GM10266 (cell line): ENCODE measurements around the gene MAP1LC3A.
"Not testable (repeated sequence)": the region's sequence is repeated elsewhere in the genome, so short reads cannot be mapped to it uniquely, and the experiment has no call there.

Source experiments
- DNase-seq: peaks from one replicate; pipeline ENCODE4 v3.0.0; 2012; ENCODE audit errors: extremely low spot score
- TF ChIP-seq, protein P1 (sequence below): IDR thresholded peaks from 2 replicates; pipeline ENCODE4 v1.5.1; 2012; ENCODE audit warnings: mild to moderate bottlenecking, low read depth; ENCODE audit not compliant: control insufficient read depth, insufficient read depth; ENCODE audit errors: missing control alignments

MAP1LC3A gene

DNA sequence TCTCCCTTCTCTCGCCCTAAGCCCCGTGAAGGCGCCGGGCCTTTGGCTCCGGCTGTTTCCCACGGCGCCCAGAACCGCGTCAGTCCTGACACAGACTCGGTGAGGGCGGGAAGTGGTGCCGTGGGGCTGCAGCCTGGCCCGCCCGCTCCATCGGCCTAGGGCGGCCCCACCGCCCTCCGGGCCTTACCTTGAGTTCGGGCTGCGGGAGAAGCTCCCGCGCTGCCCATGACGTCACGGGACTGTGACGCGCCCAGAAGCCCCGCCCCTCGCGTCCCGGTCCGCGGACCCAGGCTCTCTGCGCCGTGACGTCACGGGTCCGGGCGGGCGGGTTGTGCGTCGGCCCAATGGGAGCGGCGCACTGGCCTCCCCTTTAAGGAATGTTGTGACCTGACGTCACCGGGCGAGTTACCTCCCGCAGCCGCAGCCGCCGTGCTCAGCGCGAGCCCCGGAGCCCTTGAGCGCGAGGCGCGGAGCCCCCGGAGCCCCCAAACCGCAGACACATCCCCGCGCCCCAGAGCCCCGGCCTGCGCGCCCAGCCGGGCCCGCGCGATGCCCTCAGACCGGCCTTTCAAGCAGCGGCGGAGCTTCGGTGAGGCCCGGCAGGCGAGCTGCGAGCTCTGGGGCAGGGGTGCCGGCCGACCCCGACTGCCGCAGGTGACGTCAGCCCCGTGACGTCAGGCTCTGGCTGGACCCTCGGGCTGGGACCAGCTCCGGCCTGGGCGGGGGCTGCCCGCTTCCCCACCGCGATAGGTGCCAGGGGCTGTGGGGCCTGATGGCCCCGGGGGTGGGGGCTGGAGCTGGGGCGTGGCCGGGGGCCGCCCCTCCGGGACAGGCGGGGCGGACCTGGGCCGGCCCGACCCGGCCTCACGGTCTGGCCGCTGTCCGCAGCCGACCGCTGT lies at the start of gene MAP1LC3A:
Gene MAP1LC3A, plus strand, starts transcription at position 399 of the 899 bp plus-strand sequence. Its CDS starts 151 bp downstream, at position 550.
- DNase-seq, result peak; percentile 97
- TF ChIP-seq, protein P1, sequence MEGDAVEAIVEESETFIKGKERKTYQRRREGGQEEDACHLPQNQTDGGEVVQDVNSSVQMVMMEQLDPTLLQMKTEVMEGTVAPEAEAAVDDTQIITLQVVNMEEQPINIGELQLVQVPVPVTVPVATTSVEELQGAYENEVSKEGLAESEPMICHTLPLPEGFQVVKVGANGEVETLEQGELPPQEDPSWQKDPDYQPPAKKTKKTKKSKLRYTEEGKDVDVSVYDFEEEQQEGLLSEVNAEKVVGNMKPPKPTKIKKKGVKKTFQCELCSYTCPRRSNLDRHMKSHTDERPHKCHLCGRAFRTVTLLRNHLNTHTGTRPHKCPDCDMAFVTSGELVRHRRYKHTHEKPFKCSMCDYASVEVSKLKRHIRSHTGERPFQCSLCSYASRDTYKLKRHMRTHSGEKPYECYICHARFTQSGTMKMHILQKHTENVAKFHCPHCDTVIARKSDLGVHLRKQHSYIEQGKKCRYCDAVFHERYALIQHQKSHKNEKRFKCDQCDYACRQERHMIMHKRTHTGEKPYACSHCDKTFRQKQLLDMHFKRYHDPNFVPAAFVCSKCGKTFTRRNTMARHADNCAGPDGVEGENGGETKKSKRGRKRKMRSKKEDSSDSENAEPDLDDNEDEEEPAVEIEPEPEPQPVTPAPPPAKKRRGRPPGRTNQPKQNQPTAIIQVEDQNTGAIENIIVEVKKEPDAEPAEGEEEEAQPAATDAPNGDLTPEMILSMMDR, result no peak

DNA sequence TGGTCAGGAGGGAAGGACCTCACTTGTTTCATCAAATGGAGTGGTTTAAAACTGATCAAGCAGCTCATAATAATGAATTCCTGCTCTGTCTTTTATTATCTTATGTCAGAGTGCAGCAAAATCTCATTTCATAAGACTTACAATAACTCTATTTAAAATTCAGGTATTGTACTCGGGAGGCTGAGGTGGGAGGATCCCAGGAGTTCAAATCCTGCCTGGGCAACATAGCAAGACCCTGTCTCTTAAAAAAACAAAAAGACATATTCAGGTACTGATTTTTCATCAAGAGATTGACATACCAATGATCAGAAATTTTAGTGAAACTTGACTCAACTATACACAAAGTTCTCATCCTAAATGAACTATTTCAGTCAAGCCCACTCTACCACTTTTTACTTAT lies 47.9 kb upstream of the MAP1LC3A start:
- TF ChIP-seq, protein P1, result no peak
- DNase-seq, result no peak

DNA sequence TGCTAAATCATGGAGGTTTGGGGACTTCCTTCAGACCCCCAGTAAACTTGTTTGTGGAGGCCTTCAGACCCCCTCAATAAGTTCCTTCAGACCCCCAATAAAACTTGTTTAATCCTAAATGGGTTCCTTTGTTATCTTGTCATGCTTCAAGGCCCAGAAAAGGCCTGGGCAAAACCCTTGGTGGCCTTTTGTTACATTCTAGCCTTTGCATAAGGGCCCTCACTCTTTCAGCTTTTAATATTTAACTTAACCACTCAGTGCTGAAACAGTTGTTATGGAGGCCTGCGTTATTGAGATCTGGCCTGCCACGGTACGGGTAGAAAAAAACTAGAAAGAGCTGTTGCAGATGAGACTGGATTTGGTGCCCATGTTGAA lies 46.6 kb upstream of the MAP1LC3A start:
- TF ChIP-seq, protein P1, result no peak
- no peak for DNase-seq

DNA sequence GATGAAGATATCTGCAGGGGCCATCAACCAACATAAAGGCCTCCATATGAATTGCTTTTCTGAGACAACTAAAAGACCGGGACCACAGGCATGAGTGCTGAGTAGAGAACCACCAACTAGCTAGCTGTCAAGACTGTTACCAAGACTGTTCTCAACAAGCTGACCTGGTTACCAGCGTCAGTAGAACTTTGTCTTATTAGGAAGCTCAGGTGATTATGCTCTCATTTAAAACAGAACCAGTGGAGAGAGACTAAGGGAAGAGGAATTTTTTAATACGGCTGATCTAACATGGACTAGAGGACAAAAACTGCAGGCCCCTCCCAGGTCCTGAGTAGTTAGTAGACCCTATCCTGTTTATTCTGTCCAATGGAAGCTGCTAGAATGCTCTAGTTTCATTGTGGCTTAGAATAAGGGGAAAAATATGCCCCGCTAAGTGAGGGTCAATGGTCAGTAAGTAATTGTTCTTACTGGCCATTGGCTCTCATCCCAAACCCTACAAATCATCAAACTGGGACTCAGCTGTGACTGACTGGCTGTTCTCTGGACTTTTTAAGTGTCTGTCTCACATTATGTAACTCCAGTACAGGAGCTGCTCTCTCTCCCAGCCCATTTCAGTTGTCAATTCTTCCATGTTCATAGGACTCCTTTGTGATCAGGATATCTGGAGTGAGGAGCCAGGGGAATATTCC lies 46.1 kb upstream of the MAP1LC3A start:
- TF ChIP-seq, protein P1, result no peak
- DNase-seq, result no peak

DNA sequence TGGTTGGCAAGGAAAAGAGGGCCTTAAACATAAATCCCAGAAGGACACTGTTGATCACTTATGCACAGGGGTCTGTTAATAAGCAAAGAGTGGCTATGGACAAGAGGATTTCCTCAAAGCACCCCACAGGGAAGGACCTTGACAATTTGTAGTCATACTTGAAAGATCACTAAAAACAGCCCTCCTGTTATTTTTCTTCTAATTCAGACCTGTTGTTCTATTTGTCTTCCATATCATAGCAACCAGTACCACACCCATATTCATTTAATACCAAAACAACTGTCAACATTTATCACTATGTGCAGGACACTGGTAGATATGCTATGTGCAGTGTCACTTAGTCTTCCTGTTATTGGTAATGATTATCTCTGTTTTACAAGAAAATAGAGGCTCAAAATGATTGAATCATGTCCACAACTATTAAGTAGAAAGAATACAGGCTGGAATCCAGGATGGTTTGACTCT lies 45.5 kb upstream of the MAP1LC3A start:
- DNase-seq, result no peak
- TF ChIP-seq, protein P1, result no peak

DNA sequence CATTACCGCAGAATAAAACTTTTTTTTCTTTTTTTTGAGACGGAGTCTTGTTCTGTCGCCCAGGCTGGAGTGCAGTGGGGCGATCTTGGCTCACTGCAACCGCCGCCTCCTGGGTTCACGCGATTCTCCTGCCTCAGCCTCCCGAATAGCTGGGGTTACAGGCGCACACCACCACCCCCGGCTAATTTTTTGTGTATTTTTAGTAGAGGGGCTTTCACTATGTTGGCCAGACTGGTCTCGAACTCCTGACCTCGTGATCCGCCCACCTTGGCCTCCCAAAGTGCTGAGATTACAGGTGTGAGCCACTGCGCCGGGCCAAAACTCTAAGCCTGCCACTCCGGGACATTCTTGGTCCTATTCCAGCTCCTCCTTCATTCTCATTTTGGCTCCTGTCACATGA lies 44.5 kb upstream of the MAP1LC3A start:
- not testable (repeated sequence) for DNase-seq

DNA sequence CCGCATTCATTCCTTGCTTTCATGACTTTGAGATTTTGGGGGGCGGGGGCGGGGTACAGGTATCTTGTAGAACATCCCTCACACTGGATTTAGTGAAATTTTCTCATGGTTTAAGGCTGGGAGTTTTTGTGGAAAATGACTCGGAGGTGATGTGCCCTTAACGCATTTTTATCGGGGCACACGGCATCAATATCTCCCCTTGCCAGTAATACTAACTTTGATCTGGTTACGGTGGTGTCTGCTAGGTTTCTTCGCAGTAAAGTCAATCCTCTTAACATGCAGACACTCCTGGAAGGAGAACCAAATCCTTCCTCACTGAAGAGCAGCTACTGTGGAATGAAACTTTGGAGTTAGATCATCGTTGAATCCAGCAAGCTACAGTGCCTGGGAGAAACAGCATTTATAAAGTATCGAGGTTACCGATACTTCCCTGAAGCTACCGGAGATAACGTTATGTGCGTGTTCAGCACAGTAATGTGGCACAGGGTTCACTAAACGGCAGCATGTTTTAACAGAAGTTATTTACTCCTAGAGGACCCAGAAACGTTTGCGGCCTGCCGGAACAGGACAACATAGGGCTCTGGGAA lies 43.5 kb upstream of the MAP1LC3A start:
- TF ChIP-seq, protein P1, result no peak

More for the DNA sequence above, 43.5 kb upstream of the MAP1LC3A start:
- no peak for DNase-seq
